ENCODE data around the gene OR6A2.

OR6A2 gene

DNA sequence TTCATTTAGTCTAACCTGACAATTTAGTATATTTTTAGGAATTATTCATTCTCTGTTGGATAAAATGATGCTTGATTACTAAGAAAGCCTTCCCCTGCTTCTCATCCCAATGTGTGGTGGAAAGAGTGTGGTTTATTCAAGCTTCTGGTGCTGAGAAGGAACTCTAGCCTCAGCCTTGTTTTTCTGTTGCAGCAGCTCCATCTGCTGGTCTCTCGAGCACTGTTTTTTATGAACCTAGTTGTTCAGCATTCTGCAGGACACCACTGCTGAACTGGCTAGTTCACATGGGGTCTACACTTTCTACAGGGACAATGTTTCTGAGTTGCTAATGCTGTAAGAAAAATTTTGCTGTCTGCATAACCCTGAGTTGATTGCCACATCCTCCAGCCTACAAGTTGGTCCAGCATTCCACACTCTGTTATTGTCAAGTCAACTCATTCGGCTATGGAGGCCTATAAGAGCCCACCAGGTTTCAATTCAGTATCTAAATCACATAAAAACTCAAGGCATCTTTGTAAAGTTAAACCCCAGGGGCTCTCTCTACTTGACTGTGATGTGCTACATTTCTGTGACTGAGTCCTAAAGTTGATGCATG lies 42.0 kb downstream of the OR6A2 start:
- DNase-seq = peak in 46 of 58 donors; percentile 3 to 68 (median 28)

DNA sequence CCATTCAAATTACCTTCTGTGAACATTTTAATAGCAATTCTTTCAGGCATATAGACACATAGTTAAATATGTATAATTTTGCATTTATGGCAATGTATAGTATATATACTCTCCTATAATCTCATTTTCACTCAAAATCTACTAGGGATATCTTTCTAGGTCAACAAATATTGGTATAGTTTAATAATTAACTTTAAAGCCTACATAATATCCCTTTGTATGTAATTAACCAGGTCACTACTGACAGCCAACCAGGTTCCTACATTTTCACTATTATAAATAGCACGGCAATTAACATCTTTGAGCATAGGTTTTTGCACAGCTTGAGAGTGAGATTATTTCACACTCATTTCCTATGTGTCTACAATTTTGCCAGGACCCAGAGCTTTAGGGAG lies 43.5 kb downstream of the OR6A2 start:
- DNase-seq = no peak

DNA sequence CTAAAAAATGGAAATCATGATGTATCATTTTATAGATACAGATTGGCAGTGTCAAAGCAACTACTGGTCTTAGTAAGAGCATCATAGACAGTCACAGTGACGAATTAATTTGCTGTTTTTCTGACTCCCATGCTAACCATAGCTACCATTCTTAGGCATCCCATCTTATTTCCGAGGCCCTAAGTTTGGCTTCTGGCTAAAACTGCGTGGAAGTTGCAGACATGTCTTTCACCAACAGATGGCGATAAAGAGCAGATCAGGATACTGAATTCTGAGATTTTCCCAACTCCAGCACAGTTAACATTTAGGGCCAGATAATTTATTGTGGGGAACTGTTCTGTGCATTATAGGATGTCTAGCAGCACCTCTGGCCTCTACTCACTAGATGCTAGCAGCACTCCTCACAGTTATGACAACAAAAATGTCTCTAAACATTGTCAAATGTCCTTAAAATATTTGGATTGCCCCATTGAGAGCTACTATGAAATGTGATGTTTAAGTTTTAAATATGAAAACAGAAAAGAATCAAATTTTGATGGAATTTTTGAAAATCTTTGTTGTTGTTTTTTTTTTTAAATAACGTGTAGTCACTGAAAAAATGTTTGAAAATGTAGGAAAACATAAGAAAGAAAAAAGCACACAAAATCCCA lies 44.1 kb downstream of the OR6A2 start:
- peak in 11 of 58 donors; percentile 2 to 23 (median 7) for DNase-seq

DNA sequence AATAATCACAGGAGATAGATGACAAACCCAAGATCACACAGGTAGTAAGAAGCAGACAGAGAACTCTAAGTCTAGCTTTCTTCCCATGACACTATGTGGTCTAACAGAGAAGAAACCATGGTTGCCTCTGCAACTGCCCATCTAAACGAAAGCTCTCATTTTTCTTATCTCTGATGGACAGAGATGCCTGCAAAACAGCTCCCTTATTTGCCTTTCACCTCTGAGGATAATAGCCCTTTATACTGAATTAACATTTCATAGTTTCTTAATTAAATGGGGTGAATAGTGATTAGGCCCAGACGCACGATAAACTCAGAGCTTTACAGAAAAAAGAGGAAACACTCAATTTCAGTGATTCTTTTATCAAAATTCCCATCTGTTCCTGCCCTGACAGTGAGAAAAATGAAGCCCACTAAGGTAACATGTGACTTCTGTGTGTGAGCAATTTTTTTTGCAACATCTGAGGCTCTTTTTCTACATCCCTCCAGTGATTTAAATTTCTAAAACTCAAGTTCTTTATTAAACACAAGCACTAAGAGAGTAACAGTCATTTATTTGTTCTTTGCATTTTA lies 52.3 kb downstream of the OR6A2 start:
- DNase-seq = no peak

DNA sequence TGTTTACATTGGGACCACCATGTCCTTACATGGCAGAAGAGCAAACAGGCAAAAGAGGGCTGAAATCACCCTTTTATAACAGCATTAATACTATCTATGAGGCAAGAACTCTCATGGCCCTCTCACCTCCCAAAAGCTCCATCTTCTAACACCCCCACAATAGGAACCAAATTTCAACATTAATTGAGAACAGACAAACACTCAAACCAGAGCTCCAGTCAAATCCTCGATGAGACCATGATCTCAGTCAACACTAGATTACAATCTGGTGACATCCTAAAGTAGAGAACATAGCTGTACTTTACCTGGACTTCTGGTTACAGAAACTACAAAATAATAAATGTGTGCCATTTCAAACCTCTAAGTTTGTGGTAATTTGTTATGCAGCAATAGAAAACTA lies 52.9 kb downstream of the OR6A2 start:
- no peak for DNase-seq

DNA sequence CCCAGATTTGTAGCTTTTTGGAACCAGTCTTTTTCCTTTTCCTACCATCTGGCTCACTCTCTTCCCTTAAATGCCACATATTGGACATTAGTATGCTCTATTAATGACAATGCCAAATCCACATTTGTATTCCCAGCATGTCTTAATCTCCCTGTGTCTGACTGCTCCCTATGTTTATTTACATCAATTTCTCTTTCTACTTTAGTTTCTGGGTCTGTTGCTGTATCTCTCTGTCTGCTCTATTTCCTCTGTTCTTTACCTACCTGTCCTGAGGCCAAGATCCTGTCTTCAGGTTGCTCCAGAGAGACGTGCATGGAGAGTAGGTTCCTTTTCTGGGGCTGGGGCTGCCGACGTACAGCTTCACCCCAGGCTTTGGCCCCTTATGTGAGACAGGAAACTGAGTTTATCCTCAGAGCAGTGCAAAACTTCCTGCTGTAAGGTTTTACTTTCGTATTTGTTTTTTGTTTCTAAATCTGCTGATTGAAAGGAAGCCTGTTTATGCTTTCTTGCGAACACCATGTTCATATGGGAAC lies 53.3 kb downstream of the OR6A2 start:
- DNase-seq = no peak

DNA sequence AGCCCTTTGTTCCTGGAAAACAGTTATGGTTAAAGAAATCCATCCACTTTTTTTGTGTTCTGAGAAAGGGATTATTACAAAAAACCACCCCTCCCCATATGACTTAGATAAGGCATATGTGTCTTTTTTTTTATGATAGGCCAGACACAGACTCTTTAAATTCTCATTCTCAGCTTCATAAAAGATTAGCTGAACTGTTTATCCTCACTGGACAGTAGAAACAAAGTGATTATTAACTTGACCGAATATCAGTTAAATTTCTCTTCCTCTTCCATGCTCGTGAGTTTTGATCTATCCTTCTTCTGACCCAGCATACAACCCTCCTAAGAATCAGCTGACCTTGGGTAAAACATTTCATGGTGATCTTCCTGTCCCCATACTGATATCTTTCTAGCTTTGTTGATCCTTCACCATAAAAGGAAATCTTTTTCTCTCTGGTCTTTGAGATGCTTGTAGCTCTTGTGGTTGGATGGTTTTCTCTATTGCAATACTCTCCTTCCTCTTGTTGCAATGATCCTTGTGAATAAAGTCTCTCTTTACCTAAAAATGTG lies 53.9 kb downstream of the OR6A2 start:
- DNase-seq = no peak

DNA sequence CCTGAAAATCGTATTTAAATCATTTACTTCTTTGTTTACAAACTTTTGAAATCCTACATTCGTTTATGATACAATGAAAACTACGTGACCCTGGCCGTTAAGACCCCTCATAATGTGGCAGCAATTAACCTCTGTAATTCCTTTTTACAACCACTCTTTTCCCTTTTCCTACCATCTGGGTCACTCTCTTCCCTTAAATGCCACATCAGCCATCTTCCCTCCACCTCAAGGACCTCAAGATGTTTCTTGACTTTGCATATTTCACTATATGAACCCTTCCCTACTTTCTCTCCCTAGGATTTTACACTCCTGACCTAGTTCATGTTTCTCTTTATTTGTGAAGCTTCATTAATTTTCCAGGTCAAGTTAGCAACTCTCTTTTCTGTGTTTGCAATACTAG lies 54.5 kb downstream of the OR6A2 start:
- no peak for DNase-seq

DNA sequence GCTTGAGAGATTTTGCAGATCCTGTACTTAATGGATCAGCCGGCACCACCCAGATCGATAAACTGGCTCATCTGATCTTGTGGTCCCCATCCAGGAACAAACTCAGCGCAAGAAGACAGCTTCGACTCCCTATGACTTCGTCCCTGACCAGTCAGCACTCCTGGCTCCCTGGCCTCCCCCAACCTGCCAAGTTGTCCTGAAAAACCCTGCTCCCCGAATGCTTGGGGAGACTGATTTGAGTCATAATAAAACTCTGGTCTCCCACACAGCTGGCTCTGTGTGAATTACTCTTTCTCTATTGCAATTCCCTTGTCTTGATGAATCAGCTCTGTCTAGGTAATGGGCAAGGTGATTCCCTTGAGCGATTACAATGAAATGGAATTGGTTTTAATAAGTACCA lies 57.2 kb downstream of the OR6A2 start:
- DNase-seq = no peak
